Measurements from ENCODE around the gene TSFM. TPM values are rescaled to one million over a fixed set of nuclear protein-coding genes. Genes with fewer than 3 reads are reported as not detected.

Gene TSFM
- total RNA-seq, 2 experiments from 2014 or later: 23.0 to 24.4 TPM

- no peaks in the 10 kb centered on the region for H3K27me3 Mint-ChIP-seq
- H3K36me3 Mint-ChIP-seq: peaks cover 1% of the 10 kb centered on the region
- peak overlapping the region; percentile 93 for H3K27ac Mint-ChIP-seq
- H3K9me3 Mint-ChIP-seq: no peaks in the 10 kb centered on the region
- peaks cover 65% of the 10 kb centered on the region for H3K4me1 Mint-ChIP-seq
- peak overlapping the region; percentile 22 for H3K4me3 Mint-ChIP-seq
- POLR2A ChIA-PET: interaction anchor here (0.8 to 1.5 kb wide), 2 partner anchors 51 to 107 kb away, joined by 3 to 4 read pairs; partner anchors contain the start of gene TSFM
- DNase-seq (no peak), ATAC-seq (ENCODE audit: low read depth) (no peak)
These were observed 51.7 kb downstream of the TSFM start for GRCh38 chr12:57834086-57834876.

GRCh38 chr12:57835366-57836288, 53.0 kb downstream of the TSFM start:
- Mint-ChIP-seq H3K36me3 (no peaks in the 10 kb centered on the region), H3K4me3 (peak overlapping the region; percentile 66), H3K27ac (peak overlapping the region; percentile 93), H3K27me3 (no peaks in the 10 kb centered on the region), H3K4me1 (peaks cover 68% of the 10 kb centered on the region), H3K9me3 (no peaks in the 10 kb centered on the region)
- POLR2A ChIA-PET: interaction anchor here (0.5 to 4.0 kb wide), 6 partner anchors 10 to 107 kb away, joined by 3 to 41 read pairs (median 4); partner anchors contain the start of genes AVIL and CTDSP2
- DNase-seq (no peak), ATAC-seq (ENCODE audit: low read depth) (no peak)

GRCh38 chr12:57836442-57837375, 54.1 kb downstream of the TSFM start:
- Mint-ChIP-seq H3K9me3 (no peaks in the 10 kb centered on the region), H3K27me3 (no peaks in the 10 kb centered on the region), H3K4me1 (peaks cover 75% of the 10 kb centered on the region), H3K36me3 (no peaks in the 10 kb centered on the region), H3K27ac (peak overlapping the region; percentile 93), H3K4me3 (peak overlapping the region; percentile 66)
- peak; percentile 50 for DNase-seq
- POLR2A ChIA-PET: interaction anchor here (1.0 to 4.0 kb wide), 6 partner anchors 9 to 104 kb away, joined by 3 to 41 read pairs (median 4); partner anchors contain the start of genes AVIL and CTDSP2
- ATAC-seq (ENCODE audit: low read depth): peak; percentile 60

DNA sequence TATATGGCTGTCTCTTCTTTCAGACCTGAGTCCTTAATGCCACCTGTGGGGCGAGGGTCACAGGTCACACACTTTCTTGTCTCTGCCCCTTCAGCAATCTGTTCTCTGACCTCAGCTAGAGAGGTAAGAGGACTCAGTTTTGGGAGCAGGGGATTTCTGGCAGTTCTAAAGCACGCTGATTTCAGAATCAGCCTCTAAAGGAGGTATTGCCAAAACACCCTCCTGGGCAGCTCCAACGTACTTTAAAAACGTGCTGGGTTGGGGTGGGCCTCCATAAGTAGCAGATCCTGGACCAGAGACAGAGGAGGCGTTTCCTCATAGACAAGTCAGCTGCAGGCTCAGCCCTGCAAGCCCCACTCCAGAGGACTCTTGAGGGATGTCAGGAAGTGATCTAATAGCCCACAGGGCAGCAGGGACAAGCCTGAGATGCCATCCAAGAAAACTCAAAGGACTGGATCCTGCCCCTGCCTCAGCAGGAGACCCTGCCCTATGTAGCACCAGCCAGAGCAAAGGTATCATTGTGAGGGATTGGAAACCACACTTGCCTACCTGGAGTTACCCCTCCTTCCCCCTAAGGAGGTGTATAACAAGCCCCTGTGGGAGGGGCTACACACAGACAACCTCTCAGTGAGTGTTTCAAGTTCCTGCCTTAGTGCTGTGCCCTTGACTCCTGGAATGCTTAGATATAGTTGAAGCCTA, 55.4 kb downstream of the TSFM start:
- POLR2A ChIA-PET: interaction anchor here (2.0 to 4.0 kb wide), 2 partner anchors 8 to 61 kb away, joined by 6 to 41 read pairs; partner anchors contain the start of gene CTDSP2
- DNase-seq: peak; percentile 45
- peak overlapping the region; percentile 93 for H3K27ac Mint-ChIP-seq
- peaks cover 82% of the 10 kb centered on the region for H3K4me1 Mint-ChIP-seq
- ATAC-seq (ENCODE audit: low read depth): peak; percentile 32
- peaks cover 3% of the 10 kb centered on the region for H3K36me3 Mint-ChIP-seq
- H3K9me3 Mint-ChIP-seq: no peaks in the 10 kb centered on the region
- H3K4me3 Mint-ChIP-seq: peak overlapping the region; percentile 59
- H3K27me3 Mint-ChIP-seq: no peaks in the 10 kb centered on the region

GRCh38 chr12:57838594-57839302, 56.2 kb downstream of the TSFM start:
- Mint-ChIP-seq H3K4me3 (peak overlapping the region; percentile 59), H3K4me1 (peaks cover 80% of the 10 kb centered on the region), H3K27me3 (no peaks in the 10 kb centered on the region), H3K27ac (peak overlapping the region; percentile 93), H3K9me3 (no peaks in the 10 kb centered on the region), H3K36me3 (peaks cover 3% of the 10 kb centered on the region)
- ATAC-seq (ENCODE audit: low read depth) (peak; percentile 50), DNase-seq (no peak)
- POLR2A ChIA-PET: interaction anchor here (0.6 to 4.0 kb wide), 2 partner anchors 7 to 64 kb away, joined by 6 to 41 read pairs; partner anchors contain the start of gene CTDSP2

- no peaks in the 10 kb centered on the region for H3K27me3 Mint-ChIP-seq
- H3K9me3 Mint-ChIP-seq: no peaks in the 10 kb centered on the region
- DNase-seq: no peak
- POLR2A ChIA-PET: no interaction called here
- H3K36me3 Mint-ChIP-seq: peaks cover 5% of the 10 kb centered on the region
- H3K4me3 Mint-ChIP-seq: no peak overlapping the region
- H3K4me1 Mint-ChIP-seq: peaks cover 78% of the 10 kb centered on the region
- no peak for ATAC-seq (ENCODE audit: low read depth)
- H3K27ac Mint-ChIP-seq: no peak overlapping the region
These were observed 57.4 kb downstream of the TSFM start for GRCh38 chr12:57839996-57840395.

DNA sequence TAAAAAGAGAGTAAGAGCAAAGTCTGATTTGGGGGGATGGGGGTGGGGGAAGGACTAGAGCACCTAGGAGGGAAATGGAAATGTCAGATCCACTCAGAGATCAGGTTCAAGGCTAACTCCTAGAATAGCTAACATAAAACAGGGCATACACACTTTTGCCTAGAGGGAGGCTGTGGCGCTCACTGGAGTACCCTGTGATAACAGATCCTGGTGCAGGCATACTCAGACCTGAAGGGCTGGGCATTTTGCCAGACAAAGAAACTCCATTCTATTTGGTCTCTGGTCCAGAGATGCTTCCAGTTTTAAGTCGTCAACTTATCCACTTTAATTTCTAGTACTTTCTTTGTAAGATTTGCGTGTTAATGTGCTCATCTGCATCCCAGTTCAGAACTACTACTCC, 58.1 kb downstream of the TSFM start:
- POLR2A ChIA-PET: no interaction called here
- Mint-ChIP-seq H3K4me3 (no peak overlapping the region), H3K27ac (no peak overlapping the region), H3K9me3 (no peaks in the 10 kb centered on the region), H3K4me1 (peaks cover 74% of the 10 kb centered on the region), H3K36me3 (peaks cover 5% of the 10 kb centered on the region), H3K27me3 (no peaks in the 10 kb centered on the region)
- no peak for ATAC-seq (ENCODE audit: low read depth)
- DNase-seq: no peak

GRCh38 chr12:57841445-57841844, 58.9 kb downstream of the TSFM start:
- peaks cover 67% of the 10 kb centered on the region for H3K4me1 Mint-ChIP-seq
- POLR2A ChIA-PET: no interaction called here
- ATAC-seq (ENCODE audit: low read depth): no peak
- no peak overlapping the region for H3K27ac Mint-ChIP-seq
- DNase-seq: no peak
- no peak overlapping the region for H3K4me3 Mint-ChIP-seq
- peaks cover 5% of the 10 kb centered on the region for H3K36me3 Mint-ChIP-seq
- H3K27me3 Mint-ChIP-seq: no peaks in the 10 kb centered on the region
- H3K9me3 Mint-ChIP-seq: no peaks in the 10 kb centered on the region

DNA sequence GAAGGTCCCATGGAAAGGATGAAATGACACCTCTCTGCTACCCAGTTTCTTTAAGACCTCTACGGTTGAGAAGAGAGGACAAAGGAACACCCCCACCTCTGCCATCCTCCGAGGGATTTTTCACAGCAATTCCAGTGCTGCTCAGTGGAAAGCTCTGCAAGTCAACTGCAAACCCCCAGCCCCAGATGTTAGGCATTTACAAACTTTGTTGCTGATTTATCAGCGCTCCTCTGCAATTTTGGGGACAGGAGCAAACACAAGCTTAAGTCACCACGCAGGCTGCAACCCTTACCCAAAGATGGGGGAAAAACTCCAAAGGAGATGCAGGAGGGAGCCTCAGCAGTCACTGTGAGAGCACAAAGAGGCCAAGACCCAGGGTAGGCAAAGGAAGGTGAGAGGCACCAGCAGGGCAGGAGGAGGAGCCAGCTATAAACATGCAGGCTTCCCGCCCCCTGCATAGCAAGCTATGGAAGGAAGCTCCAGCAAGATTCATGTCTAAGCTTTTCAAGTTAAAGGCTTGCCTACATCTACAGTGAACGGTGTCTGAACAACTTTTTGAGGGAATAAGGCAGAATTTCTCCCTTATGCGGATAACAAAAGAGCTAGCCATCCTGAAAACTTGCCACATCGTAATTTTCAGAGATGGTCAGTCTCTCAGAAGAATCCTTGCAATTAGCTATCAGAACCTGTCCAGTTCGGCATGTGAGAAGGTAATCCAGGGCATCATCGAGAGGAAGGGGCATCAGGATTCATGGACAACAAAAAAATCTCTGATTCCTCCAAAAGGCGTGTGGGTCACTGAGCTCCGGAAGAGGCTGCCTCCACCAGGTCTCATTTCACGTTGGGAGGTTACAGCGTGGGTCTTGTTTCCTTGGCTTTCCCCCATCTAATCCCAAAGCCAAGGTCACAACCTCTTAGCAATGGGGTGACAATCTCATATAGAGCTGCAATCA, 60.0 kb downstream of the TSFM start:
- Mint-ChIP-seq H3K4me3 (peak overlapping the region; percentile 89), H3K36me3 (peaks cover 5% of the 10 kb centered on the region), H3K9me3 (no peaks in the 10 kb centered on the region), H3K27me3 (no peaks in the 10 kb centered on the region), H3K4me1 (peaks cover 62% of the 10 kb centered on the region), H3K27ac (peak overlapping the region; percentile 27)
- DNase-seq (no peak), ATAC-seq (ENCODE audit: low read depth) (peak; percentile 15)
- POLR2A ChIA-PET: interaction anchor here (0.6 to 0.8 kb wide), 3 partner anchors 10 to 60 kb away, joined by 3 to 5 read pairs (median 5); partner anchors contain the start of gene TSFM

DNA sequence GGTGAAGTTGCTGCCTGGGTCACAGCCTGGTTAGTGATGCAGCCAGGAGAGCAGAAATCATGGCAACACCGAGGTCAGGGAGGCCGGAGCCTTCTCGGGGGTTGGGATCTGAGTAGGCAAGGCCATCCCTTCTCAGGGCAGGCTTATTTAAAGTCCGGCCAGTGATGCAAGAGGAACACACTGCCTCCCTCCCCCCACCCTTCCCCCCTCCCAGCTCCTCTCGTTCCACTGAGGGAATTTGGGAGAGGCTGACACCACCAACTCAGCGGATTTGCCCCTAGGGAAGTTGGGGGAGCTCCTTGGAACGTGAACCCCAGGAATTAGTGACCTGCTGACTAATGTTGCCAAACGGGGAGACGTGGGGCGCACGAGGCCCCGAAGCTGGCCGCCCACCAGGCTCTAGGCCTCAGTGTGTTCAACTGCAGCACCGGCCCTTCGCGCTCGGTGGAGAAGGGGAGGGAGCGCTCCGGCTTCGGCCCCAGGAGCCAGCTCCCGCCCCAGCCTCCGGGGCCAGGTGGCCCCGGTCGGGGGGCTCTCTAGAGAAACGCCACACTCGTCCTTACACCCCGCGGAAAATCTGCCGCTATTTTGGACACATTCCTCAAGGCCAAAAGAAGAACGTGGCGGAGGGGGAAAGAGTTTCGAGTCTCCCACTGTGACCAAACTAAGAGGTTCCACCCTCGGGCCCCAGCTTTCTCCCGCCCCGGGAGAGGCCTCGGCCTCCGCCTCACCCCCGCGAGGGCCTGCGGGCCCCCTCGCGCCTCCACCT, 62.3 kb downstream of the TSFM start:
- POLR2A ChIA-PET: interaction anchor here (0.8 to 3.5 kb wide), 4 partner anchors 8 to 72 kb away, joined by 5 to 41 read pairs (median 5); partner anchors contain the start of genes EEF1AKMT3 and METTL1
- Mint-ChIP-seq H3K4me3 (peak overlapping the region; percentile 89), H3K27ac (peak overlapping the region; percentile 85), H3K36me3 (peaks cover 5% of the 10 kb centered on the region), H3K4me1 (peaks cover 40% of the 10 kb centered on the region), H3K9me3 (no peaks in the 10 kb centered on the region), H3K27me3 (peaks cover 4% of the 10 kb centered on the region)
- ATAC-seq (ENCODE audit: low read depth): no peak
- peak; percentile 53 for DNase-seq
